Measurements from ENCODE around the gene WBP11. TPM values are rescaled to one million over a fixed set of nuclear protein-coding genes. Genes with fewer than 3 reads are reported as not detected.

Gene WBP11
- total and polyA plus RNA-seq, 4 donors = 9.9 to 16.6 (median 12.2) TPM

DNA sequence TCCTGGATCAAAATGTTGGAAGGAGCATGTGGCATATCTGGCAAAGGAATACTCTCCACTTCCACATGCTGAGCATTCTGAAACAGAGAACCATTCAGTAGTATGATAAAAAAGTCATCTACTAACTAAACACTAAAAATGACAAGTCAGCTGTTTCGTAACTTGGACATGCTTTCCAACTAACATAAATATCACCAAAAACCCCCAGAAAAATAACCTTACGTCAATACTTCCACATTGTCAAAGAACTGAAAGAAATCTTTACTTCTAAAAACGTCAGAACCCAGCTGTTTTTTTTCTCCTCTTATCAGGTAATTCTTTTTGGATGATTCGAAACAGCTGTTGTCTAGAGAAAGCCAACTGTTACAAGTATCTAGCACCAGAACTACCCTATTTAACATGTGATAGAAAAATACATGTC is 8.2 kb downstream of the WBP11 start:
- no peak overlapping the region for H3K27ac ChIP-seq (ENCODE audit: low read depth in 1 of 2, low read length in 2 of 2)
- WGBS = 75% methylated on average over 4 of the region's 4 CpGs
- H3K9me3 ChIP-seq (ENCODE audit: control insufficient read depth in 4 of 4, low read length in 3 of 4) = no peaks in the 10 kb centered on the region
- no peaks in the 10 kb centered on the region for H3K27me3 ChIP-seq (ENCODE audit: control insufficient read depth in 4 of 4, insufficient read depth in 4 of 4, low read length in 3 of 4)
- no peak overlapping the region for H3K4me3 ChIP-seq (ENCODE audit: low read depth in 1 of 3, low read length in 3 of 3)
- DNase-seq (ENCODE audit: low spot score) = no peak
- no peak overlapping the region for H3K9ac ChIP-seq (ENCODE audit: low read depth in 1 of 2, low read length in 2 of 2)
- no peaks in the 10 kb centered on the region for H3K4me1 ChIP-seq (ENCODE audit: control insufficient read depth in 4 of 4, insufficient read depth in 4 of 4, low read length in 3 of 4)
- H3K36me3 ChIP-seq (ENCODE audit: control insufficient read depth in 4 of 4, insufficient read depth in 3 of 4, low read depth in 1 of 4, low read length in 3 of 4) = peaks cover 10 to 72% (median 51%) of the 10 kb centered on the region in 4 donors
- TF ChIP-seq RAD21 (IDR thresholded peaks at IDR 0.05) (no peak), FOXA1 (IDR thresholded peaks at IDR 0.05) (no peak), RXRA (IDR thresholded peaks at IDR 0.05) (no peak), CTCF (IDR thresholded peaks at IDR 0.05; ENCODE audit: low read depth, low read length, missing input control) (no peak), YY1 (IDR thresholded peaks at IDR 0.05) (no peak), NR2F2 (IDR thresholded peaks at IDR 0.05) (no peak), SP1 (IDR thresholded peaks at IDR 0.05) (no peak), TAF1 (conservative IDR thresholded peaks at IDR 0.05) (no peak), HNF4G (IDR thresholded peaks at IDR 0.05) (no peak), GABPA (IDR thresholded peaks at IDR 0.05 in 1 of 2, conservative IDR thresholded peaks at IDR 0.05 in 1 of 2) (no peak)
- TF ChIP-seq, protein P1, sequence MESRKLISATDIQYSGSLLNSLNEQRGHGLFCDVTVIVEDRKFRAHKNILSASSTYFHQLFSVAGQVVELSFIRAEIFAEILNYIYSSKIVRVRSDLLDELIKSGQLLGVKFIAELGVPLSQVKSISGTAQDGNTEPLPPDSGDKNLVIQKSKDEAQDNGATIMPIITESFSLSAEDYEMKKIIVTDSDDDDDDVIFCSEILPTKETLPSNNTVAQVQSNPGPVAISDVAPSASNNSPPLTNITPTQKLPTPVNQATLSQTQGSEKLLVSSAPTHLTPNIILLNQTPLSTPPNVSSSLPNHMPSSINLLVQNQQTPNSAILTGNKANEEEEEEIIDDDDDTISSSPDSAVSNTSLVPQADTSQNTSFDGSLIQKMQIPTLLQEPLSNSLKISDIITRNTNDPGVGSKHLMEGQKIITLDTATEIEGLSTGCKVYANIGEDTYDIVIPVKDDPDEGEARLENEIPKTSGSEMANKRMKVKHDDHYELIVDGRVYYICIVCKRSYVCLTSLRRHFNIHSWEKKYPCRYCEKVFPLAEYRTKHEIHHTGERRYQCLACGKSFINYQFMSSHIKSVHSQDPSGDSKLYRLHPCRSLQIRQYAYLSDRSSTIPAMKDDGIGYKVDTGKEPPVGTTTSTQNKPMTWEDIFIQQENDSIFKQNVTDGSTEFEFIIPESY (IDR thresholded peaks at IDR 0.05) = no peak
- TF ChIP-seq, protein P2, sequence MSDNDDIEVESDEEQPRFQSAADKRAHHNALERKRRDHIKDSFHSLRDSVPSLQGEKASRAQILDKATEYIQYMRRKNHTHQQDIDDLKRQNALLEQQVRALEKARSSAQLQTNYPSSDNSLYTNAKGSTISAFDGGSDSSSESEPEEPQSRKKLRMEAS (IDR thresholded peaks at IDR 0.05) = no peak
- TF ChIP-seq, protein P3, sequence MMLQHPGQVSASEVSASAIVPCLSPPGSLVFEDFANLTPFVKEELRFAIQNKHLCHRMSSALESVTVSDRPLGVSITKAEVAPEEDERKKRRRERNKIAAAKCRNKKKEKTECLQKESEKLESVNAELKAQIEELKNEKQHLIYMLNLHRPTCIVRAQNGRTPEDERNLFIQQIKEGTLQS (IDR thresholded peaks at IDR 0.05) = no peak

- WGBS = 97% methylated on average over 3 of the region's 3 CpGs
- no peak for DNase-seq (ENCODE audit: low spot score)
- Histone ChIP-seq H3K4me3 (ENCODE audit: low read depth in 1 of 3, low read length in 3 of 3) (no peak overlapping the region), H3K27me3 (ENCODE audit: control insufficient read depth in 4 of 4, insufficient read depth in 4 of 4, low read length in 3 of 4) (no peaks in the 10 kb centered on the region), H3K9me3 (ENCODE audit: control insufficient read depth in 4 of 4, low read length in 3 of 4) (no peaks in the 10 kb centered on the region), H3K36me3 (ENCODE audit: control insufficient read depth in 4 of 4, insufficient read depth in 3 of 4, low read depth in 1 of 4, low read length in 3 of 4) (peaks cover 14 to 50% (median 42%) of the 10 kb centered on the region in 4 donors), H3K4me1 (ENCODE audit: control insufficient read depth in 4 of 4, insufficient read depth in 4 of 4, low read length in 3 of 4) (no peaks in the 10 kb centered on the region), H3K27ac (ENCODE audit: low read depth in 1 of 2, low read length in 2 of 2) (no peak overlapping the region), H3K9ac (ENCODE audit: low read depth in 1 of 2, low read length in 2 of 2) (no peak overlapping the region)
- TF ChIP-seq JUND (IDR thresholded peaks at IDR 0.05) = no peak
- TF ChIP-seq FOXA1 (IDR thresholded peaks at IDR 0.05) = no peak
- no peak for TF ChIP-seq YY1 (IDR thresholded peaks at IDR 0.05)
- TF ChIP-seq, protein P3 (IDR thresholded peaks at IDR 0.05) = no peak
- TF ChIP-seq, protein P4, sequence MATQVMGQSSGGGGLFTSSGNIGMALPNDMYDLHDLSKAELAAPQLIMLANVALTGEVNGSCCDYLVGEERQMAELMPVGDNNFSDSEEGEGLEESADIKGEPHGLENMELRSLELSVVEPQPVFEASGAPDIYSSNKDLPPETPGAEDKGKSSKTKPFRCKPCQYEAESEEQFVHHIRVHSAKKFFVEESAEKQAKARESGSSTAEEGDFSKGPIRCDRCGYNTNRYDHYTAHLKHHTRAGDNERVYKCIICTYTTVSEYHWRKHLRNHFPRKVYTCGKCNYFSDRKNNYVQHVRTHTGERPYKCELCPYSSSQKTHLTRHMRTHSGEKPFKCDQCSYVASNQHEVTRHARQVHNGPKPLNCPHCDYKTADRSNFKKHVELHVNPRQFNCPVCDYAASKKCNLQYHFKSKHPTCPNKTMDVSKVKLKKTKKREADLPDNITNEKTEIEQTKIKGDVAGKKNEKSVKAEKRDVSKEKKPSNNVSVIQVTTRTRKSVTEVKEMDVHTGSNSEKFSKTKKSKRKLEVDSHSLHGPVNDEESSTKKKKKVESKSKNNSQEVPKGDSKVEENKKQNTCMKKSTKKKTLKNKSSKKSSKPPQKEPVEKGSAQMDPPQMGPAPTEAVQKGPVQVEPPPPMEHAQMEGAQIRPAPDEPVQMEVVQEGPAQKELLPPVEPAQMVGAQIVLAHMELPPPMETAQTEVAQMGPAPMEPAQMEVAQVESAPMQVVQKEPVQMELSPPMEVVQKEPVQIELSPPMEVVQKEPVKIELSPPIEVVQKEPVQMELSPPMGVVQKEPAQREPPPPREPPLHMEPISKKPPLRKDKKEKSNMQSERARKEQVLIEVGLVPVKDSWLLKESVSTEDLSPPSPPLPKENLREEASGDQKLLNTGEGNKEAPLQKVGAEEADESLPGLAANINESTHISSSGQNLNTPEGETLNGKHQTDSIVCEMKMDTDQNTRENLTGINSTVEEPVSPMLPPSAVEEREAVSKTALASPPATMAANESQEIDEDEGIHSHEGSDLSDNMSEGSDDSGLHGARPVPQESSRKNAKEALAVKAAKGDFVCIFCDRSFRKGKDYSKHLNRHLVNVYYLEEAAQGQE (IDR thresholded peaks at IDR 0.05) = no peak
- TF ChIP-seq HNF4A (conservative IDR thresholded peaks at IDR 0.05) = no peak
- TF ChIP-seq RXRA (IDR thresholded peaks at IDR 0.05) = no peak
- TF ChIP-seq GABPA (IDR thresholded peaks at IDR 0.05 in 1 of 2, conservative IDR thresholded peaks at IDR 0.05 in 1 of 2) = no peak
- no peak for TF ChIP-seq CTCF (IDR thresholded peaks at IDR 0.05; ENCODE audit: low read depth, low read length, missing input control)
- no peak for TF ChIP-seq NR2F2 (IDR thresholded peaks at IDR 0.05)
- no peak for TF ChIP-seq SP1 (IDR thresholded peaks at IDR 0.05)
- TF ChIP-seq, protein P2 (IDR thresholded peaks at IDR 0.05) = no peak
- TF ChIP-seq, protein P1 (IDR thresholded peaks at IDR 0.05) = no peak
- no peak for TF ChIP-seq FOXA2 (IDR thresholded peaks at IDR 0.05)
- no peak for TF ChIP-seq RAD21 (IDR thresholded peaks at IDR 0.05)
- TF ChIP-seq HNF4G (IDR thresholded peaks at IDR 0.05) = no peak
- TF ChIP-seq EGR1 (IDR thresholded peaks at IDR 0.05; ENCODE audit: low read depth in 2 of 2) = no peak
- no peak for TF ChIP-seq TAF1 (conservative IDR thresholded peaks at IDR 0.05)
These were observed 17.7 kb downstream of the WBP11 start for GRCh38 chr12:14785568-14785967.
